NCI-H2107 treated with DMSO at 0.1 percent for 48 hours (cell line): ENCODE results near the gene GOLGA6L9.
"Not testable (repeated sequence)": the region's sequence is repeated elsewhere in the genome, so short reads cannot be mapped to it uniquely, and the experiment has no call there.

Experiments used
- DNase-seq: peaks from one replicate; lab custom pipeline; 2025; ENCODE audit not compliant: unreplicated experiment; lab: John Stamatoyannopoulos, UW

Gene GOLGA6L9

GRCh38 chr15:82465629-82466028, 36.0 kb downstream of the GOLGA6L9 start:
- DNase-seq = not testable (repeated sequence)

GRCh38 chr15:82468205-82468604, 38.6 kb downstream of the GOLGA6L9 start:
- not testable (repeated sequence) for DNase-seq

GRCh38 chr15:82469381-82469780, 39.8 kb downstream of the GOLGA6L9 start:
- DNase-seq = not testable (repeated sequence)

GRCh38 chr15:82472269-82472982, 42.8 kb downstream of the GOLGA6L9 start:
- not testable (repeated sequence) for DNase-seq

- DNase-seq = not testable (repeated sequence)
Measured at GRCh38 chr15:82474596-82475325, 45.1 kb downstream of the GOLGA6L9 start.

GRCh38 chr15:82475345-82475967, 45.8 kb downstream of the GOLGA6L9 start:
- DNase-seq = not testable (repeated sequence)

- DNase-seq = not testable (repeated sequence)
Measured at GRCh38 chr15:82476697-82477342, 47.2 kb downstream of the GOLGA6L9 start.

GRCh38 chr15:82477343-82478057, 47.9 kb downstream of the GOLGA6L9 start:
- DNase-seq = not testable (repeated sequence)
